Measurements from ENCODE around the gene CACNA1A.

The CACNA1A gene

DNA sequence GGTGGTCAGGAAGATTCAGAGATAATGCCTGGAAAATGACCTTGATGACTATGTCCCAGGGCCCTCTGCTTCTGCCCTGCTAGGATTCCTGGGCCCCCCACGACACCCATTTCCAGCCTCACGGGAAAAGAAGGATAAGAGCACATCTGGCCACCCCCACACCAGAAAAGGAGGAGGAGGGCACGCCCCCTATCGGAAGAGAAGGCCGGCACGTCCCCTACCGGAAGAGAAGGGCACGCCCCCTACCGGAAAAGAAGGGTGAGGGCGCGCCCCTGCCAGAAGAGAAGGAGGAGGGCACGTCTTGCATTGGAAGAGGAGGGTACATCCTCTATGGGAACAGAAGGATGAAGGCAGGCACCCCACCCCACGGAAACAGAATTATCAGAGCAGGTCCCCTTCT lies 271.8 kb downstream of the CACNA1A start:
- DNase-seq (ENCODE audit: low read depth, low spot score): peak; percentile 74

DNA sequence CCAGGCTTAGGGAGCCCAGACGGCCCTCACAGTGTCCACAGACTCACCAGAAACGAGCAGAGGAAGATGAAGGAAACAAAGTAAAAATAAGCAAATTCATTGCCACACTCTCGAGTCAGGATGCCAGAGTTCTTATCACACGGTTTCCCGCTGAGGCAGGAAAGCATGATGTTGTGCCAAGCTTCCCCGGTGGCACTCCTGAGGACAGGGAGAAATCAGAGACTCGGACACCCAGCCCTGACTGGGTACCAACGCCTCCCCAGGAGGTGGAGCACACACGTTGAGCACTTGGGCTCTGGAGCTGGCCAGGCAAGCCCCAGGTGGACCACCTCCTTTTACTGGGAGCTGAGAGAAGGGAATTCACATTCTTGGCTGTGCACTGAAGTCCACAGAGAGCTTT lies 274.6 kb downstream of the CACNA1A start:
- no peak for DNase-seq (ENCODE audit: low read depth, low spot score)

GRCh38 chr19:13229246-13229645 lies 277.0 kb downstream of the CACNA1A start:
- DNase-seq (ENCODE audit: low read depth, low spot score): no peak

DNA sequence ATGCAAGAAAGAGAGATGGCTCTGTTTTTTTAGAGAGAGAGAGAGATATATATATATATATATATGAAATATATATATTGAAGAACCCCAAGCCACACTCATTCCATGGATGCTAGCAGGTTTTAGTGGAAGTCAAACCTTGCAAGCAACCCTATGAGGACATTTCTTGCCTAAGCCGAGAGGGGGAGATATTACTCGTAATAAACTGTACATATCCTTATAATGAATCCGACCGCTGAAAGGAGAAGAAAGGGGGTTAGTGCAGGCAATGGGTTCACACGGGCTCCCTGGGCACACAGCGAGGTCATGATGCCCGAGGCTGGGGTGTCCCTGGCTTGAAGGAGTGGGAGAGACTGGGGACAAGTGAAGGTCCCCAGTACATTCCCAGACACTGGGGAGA lies 277.7 kb downstream of the CACNA1A start:
- DNase-seq (ENCODE audit: low read depth, low spot score): no peak

- DNase-seq (ENCODE audit: low read depth, low spot score): no peak
Observed at GRCh38 chr19:13226983-13227382, 279.3 kb downstream of the CACNA1A start.

DNA sequence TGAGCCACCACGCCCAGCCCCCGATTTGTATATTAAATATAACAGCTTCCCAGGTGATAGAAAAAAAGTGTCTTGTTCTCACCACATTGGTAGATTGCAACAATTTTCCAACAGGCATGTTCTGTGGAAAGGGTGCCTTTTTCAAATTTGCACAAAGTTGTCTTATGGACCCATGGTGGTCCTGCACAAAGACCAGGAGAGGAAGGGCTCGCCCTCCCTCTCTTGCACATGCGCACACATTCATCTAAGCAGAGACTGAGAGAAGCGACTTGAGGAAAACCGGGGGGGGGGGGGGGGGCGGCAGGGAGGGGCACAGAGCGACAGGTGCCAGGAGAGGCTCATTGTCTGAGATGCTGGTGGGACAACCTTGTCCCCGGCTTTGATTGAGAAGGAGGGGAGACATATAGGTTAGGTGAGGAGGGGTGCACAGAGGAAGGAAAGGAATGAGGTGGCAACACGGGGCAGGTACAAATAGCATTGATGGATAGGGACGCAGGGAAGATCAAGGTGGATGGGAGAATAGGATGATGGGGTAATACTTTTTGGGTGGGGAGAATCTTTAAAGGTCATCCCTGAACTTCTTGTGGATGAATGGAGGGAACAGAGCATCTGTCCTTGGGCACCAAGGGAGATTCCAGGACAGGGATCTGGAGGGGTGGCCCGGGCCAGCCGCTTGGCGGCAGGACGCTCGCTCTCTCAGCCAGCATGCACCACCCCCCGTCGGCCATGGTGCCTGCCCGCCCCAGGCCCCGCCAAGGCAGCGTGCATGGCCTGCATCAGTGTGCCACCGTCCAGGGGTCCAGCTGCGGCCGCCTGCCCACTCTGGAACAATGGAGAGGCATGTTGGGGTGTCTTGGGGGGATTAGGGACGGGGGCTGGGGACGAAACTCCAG lies 280.1 kb downstream of the CACNA1A start:
- DNase-seq (ENCODE audit: low read depth, low spot score): no peak

GRCh38 chr19:13225085-13225484 lies 281.2 kb downstream of the CACNA1A start:
- DNase-seq (ENCODE audit: low read depth, low spot score): no peak

DNA sequence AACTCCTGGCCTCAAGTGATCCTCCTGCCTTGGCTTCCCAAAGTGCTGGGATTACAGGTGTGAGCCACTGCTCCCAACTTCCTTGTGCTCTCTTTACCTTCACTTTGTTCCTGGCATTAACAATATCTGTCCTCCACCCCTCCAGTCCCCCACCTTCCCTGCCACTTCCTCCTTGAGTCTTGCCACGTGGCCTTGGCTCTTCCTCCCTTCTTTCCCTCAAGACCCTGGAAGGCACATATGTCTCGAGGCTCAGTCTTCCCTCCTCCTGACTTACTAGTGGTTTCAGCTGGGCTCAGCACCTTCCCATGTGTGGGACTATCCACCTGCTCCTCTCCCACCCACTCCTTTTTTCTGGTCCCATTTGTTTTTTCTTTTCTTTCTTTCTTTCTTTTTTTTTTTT lies 285.4 kb downstream of the CACNA1A start:
- DNase-seq (ENCODE audit: low read depth, low spot score): no peak

- DNase-seq (ENCODE audit: low read depth, low spot score): peak; percentile 16
Observed at GRCh38 chr19:13215572-13216380, 290.5 kb downstream of the CACNA1A start.

GRCh38 chr19:13214036-13214730 lies 292.1 kb downstream of the CACNA1A start:
- no peak for DNase-seq (ENCODE audit: low read depth, low spot score)

DNA sequence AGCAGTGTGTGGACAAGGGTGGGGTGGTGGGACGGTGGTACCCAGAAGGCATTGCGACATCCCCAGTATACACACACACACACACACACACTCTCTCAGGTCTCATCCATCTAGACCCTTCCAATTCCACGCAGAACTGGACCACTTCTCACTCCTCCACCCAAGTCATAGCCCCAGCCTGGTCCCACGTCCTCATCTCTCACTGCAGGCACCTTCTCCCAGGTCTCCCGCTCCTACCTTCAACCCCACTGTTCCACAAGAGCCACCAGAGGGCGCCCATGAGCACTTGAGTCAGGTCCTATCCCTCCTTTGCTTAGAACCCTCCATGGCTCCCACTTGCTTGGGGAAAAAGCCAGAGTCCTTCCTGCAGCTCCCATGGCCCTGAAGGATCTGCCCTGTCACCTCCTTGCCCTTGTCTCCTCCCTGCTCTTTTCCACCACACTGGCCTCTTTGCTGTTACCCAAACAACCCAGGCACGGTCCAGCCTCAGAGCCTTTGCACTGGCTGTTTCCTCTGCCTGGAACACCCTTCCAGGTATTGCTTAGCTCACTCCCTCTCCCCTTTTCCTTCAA lies 293.4 kb downstream of the CACNA1A start:
- peak; percentile 76 for DNase-seq (ENCODE audit: low read depth, low spot score)

DNA sequence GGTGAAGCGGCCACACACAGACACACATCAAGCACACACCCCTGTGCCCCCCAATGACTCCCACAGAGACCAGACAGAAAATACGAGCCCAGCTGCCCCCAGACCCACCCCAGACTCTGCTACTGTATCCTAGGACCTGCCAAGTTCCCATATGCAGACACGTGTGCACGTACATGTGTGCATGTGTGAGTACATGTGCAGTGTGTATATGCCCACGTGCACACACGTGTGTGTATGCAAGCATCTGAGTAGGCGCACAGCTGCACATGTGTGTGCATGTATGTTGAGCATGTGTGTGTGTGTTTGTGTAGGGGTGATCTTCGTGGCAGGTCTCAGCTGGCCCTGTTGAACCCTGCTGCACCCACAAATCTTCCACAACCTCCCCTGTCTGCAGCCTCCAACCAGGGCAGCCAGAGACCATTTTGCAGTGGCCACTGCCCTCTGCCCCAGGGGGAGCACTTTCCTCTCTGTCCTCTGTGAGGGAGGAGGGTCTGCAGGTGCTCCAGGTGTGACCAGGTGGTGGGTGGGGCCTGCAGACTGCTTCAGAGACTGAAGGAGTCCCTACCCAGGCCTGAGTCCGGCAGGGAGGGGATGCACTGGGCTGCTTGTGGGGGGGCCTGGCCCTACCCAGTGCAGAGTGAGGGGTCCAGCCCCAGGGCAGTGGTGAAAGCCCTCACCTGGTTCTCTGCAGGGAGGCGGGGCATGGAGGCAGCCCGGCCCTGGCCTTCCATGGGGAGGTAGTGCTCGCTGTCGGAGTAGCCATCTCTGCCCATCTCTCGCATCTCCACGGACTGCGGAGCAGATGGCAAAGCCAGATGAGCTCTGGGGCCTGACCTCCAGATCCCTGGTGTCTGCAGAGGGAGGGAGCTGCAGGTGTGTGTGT lies 294.6 kb downstream of the CACNA1A start:
- no peak for DNase-seq (ENCODE audit: low read depth, low spot score)

DNA sequence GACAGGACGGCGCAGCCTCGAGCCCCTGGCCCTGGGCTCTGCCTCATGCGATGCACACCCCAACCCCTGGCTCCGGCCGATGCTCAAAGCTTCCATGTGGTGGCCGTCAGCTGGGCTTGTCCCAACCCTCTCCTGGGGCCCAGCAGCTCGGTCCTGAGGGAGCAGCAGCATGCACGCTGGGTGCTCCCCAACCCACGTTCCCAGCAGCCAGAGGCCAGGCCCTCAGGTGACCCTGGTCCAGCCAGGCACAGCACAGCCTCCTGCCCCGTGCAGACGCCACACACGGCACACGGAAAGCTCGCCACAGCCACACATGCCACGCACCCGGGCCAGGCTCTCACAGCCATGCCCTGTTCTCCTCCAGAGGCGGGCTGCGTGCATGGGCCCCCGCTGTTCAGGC lies 295.3 kb downstream of the CACNA1A start:
- DNase-seq (ENCODE audit: low read depth, low spot score): no peak

DNA sequence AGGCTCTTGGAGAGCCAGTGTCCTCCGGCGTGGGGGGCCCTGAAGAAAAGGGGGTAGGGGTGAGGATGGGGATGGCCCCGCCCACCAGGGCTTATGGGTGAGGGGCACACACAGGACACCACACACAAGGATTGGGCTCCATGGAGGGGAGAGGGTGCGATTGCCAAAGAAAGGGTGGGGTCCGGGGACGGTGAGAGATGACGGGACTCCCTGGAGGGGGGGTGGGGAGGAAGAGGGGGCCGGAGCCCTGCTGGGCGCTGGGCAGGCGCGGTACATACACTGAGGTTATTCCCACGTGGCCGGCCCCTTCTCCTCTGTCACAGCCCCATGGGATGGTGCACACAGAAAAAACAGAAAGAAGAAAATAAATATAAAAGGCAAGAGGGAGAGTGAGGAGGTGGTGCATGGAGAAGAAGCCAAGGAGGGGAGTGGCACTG lies 295.9 kb downstream of the CACNA1A start:
- no peak for DNase-seq (ENCODE audit: low read depth, low spot score)

DNA sequence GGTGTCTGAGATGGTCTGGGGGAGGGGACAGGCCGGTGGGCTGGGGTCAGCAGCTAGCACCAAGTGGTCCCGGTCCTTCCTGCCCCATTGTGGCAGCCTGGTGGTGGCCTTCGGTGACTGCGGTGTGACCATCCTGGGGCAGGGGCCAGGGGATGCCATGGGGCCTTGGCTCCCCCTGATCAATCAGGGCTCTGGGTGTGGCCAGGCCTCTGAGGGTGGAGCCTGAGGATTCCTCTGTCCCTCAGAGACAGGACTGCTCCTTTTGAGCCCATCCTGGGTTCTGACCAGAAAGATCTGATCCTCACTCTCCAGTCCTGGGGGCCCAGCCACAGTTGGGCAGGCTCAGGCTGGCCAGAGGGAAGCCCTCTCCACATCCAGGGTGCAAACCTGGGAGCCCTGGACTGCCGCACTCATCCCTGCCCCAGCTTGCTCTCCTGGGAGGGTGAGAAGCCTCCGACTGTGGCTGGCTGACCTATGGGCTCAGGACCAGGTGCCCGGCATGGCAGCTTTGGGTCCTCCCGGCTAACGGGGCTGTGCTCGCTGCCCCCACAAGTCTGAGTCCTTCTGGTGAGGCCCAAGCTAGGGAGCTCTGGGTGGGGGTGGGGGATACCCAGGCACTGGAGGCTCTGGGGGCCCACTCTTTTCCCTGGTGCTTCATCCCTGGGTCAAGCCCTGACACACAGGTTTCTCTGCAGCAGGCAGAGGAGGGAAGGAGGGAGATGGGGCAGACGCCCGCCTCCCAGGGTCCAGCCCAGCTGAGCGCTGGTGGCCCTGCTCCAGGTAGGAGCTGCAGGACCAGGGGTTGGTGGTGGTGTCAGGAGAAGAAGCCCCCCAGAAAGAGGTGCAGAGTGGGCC lies 296.6 kb downstream of the CACNA1A start:
- DNase-seq (ENCODE audit: low read depth, low spot score): peak; percentile 28

DNA sequence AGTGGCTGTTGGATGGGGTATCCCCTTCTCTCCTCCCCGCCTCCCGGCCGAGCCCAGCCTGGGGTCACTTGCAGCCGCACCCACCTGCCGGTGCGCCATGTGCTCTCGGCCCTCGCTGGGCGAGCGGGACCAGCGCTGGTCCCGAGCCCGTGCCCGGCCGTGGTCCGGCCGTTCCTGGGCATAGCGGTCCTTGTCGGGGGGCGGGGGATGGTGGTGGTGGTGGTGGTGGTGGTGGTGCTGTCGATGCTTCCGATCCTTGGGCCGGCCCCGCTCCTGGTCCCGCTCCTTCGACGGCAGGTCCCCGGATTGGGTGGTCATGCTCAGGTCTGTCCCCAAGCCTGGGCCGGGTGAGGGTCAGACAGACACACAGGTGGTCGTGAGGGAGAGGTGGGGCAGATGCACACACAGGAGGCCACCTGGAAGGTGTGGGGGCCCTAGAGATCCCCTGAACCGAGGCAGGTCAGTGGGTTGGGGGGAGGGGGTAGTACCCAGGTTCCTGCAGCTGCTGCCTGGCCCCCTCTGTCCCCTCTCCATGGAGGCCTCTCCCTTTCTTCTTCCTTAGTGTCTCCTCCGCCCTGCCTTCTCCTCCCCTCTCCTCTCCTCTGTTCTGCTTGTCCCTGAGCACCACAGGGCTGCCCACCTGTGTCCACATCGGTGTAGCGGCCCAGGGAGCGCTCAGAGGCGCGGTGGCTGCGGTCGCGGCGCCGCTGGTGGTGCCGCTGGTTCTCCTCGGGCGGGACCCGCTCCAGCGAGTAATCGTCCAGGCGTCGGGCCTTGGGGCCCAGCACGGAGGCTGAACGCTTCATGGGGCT lies 297.4 kb downstream of the CACNA1A start:
- peak; percentile 17 for DNase-seq (ENCODE audit: low read depth, low spot score)

- no peak for DNase-seq (ENCODE audit: low read depth, low spot score)
Observed at GRCh38 chr19:13207846-13208671, 298.2 kb downstream of the CACNA1A start.

DNA sequence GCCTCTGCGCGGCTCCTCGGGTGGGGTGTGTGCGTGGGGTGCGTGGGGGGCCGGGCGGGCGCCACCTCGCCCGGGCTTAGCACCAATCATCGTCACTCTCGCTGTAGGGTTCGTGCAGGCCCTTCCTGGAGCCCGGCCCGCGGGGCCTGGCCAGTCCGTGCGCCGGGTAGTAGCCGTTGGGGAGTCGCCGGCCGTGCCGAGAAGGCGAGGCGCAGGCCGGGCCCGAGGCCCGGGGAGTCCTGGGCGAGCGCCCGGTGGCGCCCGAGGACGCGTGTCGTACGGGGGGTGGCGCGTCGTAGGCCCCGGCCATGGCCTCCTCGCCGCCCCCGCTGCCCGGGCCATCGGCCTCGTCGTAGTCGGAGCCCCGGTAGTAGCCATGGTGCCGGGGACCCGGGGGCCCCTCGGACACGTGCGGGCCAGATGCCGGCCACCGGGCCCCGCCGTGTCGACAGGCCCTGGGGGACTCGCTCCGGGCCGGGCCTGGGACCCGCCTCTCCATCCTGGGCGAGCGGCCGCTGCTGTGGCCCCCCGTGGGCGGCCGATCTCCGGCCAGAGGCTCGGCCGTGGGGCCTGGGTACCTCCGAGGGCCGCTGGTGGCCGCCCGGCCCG lies 298.9 kb downstream of the CACNA1A start:
- no peak for DNase-seq (ENCODE audit: low read depth, low spot score)

Measured in ELF-1 (cell line).